Measurements from ENCODE around the gene RNU6-1.

RNU6-1 gene

GRCh38 chr15:67829647-67830504 lies 10.0 kb downstream of the RNU6-1 start:
- Histone ChIP-seq H3K36me3 (no peaks in the 10 kb centered on the region), H3K9me3 (no peaks in the 10 kb centered on the region), H3K27me3 (peaks cover 98% of the 10 kb centered on the region), H3K4me3 (ENCODE audit: low read depth, low read length) (no peak overlapping the region), H3K4me1 (no peaks in the 10 kb centered on the region)
- no peak for TF ChIP-seq CTCF (IDR thresholded peaks at IDR 0.05; ENCODE audit: low read depth, low read length)
- no peak for DNase-seq

GRCh38 chr15:67828969-67829646 lies 10.7 kb downstream of the RNU6-1 start:
- Histone ChIP-seq H3K36me3 (no peaks in the 10 kb centered on the region), H3K27me3 (peaks cover 98% of the 10 kb centered on the region), H3K4me3 (ENCODE audit: low read depth, low read length) (no peak overlapping the region), H3K9me3 (no peaks in the 10 kb centered on the region), H3K4me1 (no peaks in the 10 kb centered on the region)
- no peak for DNase-seq
- no peak for TF ChIP-seq CTCF (IDR thresholded peaks at IDR 0.05; ENCODE audit: low read depth, low read length)

- H3K27me3 ChIP-seq, result peaks cover 98% of the 10 kb centered on the region
- no peaks in the 10 kb centered on the region for H3K36me3 ChIP-seq
- DNase-seq, result no peak
- H3K4me1 ChIP-seq, result no peaks in the 10 kb centered on the region
- no peaks in the 10 kb centered on the region for H3K9me3 ChIP-seq
- H3K4me3 ChIP-seq (ENCODE audit: low read depth, low read length), result no peak overlapping the region
- TF ChIP-seq CTCF (IDR thresholded peaks at IDR 0.05; ENCODE audit: low read depth, low read length), result no peak
Measured at GRCh38 chr15:67828278-67828968, 11.4 kb downstream of the RNU6-1 start.

DNA sequence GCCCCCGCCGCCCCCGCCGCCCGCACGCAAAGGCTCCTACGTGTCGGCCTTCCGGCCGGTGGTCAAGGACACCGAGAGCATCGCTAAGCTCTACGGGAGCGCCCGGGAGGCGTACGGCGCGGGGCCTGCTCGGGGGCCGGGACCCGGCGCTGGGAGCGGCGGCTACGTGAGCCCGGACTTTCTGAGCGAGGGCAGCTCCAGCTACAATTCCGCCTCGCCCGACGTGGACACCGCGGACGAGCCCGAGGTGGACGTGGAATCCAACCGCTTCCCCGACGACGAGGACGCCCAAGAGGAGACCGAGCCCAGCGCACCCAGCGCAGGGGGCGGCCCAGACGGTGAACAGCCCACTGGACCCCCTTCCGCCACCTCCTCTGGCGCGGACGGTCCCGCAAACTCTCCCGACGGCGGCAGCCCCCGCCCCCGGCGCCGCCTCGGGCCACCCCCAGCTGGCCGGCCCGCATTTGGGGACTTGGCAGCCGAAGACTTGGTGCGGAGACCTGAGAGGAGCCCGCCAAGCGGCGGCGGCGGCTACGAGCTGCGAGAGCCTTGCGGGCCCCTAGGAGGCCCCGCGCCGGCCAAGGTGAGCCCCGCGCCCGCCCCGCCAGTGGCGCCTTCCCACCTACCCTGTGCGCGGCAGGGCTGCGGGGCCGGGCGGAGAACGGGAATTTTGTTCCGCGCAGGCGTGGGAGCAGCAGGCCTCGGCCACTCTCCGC lies 12.1 kb downstream of the RNU6-1 start:
- Histone ChIP-seq H3K27me3 (peaks cover 98% of the 10 kb centered on the region), H3K4me3 (ENCODE audit: low read depth, low read length) (no peak overlapping the region), H3K36me3 (no peaks in the 10 kb centered on the region), H3K9me3 (no peaks in the 10 kb centered on the region), H3K4me1 (no peaks in the 10 kb centered on the region)
- no peak for TF ChIP-seq CTCF (IDR thresholded peaks at IDR 0.05; ENCODE audit: low read depth, low read length)
- DNase-seq, result no peak

GRCh38 chr15:67826717-67827561 lies 12.9 kb downstream of the RNU6-1 start:
- no peaks in the 10 kb centered on the region for H3K9me3 ChIP-seq
- DNase-seq, result no peak
- H3K27me3 ChIP-seq, result peaks cover 98% of the 10 kb centered on the region
- no peak for TF ChIP-seq CTCF (IDR thresholded peaks at IDR 0.05; ENCODE audit: low read depth, low read length)
- no peaks in the 10 kb centered on the region for H3K4me1 ChIP-seq
- H3K4me3 ChIP-seq (ENCODE audit: low read depth, low read length), result no peak overlapping the region
- no peaks in the 10 kb centered on the region for H3K36me3 ChIP-seq

Measured in BE2C (cell line).